Stimulated activated CD4-positive, alpha-beta T cell treated with anti-CD3 and anti-CD28 coated beads, Interleukin-12 subunit alpha, Interleukin-12 subunit beta, amount 100 ng/mL, for 4 hours (primary cell): Measurements from ENCODE around the gene RDH16.
A peak's percentile ranks its signal among the peaks of the same experiment; 100 is the strongest.
"Not testable (repeated sequence)": the region's sequence is repeated elsewhere in the genome, so short reads cannot be mapped to it uniquely, and the experiment has no call there.

Source experiments
- DNase-seq: peaks from one replicate; pipeline ENCODE4 v3.0.0-alpha.2; 2020

Gene RDH16

DNA sequence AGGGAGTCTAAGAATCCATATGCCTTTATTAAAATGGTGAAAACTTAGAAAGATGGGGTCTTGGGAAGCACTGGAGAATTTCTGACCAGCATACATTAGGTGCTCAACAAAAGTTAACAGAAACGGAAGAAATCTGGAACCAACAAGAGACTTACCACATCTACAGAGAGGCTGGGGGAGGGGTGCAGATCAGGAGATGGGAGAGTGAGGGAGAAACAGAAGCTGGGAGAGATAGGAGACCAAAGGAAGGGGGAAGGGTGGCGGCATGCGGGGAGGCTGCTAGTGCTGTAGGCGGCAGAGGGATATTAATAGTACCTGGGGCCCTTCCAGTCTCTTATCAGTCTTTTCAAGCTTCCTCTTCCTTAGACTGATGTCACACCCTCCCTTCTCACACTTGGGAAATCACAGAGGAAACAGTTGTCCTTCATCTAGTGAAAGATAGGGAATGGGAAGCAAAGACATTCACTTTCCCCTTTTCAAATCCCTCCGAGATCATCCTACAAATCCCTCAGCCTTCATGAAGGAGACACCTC lies 30.9 kb upstream of the RDH16 start:
- no peak for DNase-seq

DNA sequence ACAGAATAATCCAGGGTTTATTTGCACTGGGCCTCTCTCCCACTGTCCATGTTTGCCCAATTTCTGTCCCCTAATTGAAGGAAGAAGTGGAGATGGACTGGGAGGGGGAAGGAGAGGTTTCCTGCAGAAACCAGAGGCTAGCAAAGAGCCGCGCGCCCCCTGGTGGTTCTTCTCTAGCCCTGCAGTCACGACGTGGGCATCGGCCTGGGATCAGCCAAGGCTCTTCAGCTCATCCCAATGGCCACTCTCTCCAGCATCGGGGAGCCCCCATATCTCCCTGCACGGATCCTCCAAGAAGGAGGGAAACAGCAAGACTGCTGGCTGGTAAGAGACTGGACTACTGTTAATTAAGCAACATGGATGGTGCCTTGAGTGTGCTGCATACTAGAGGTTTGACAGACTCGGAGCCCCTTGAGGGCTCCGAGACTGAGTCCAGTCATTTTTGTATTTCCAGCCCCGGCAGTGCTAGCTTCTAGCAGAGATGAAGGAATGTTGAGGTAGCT lies 30.2 kb upstream of the RDH16 start:
- DNase-seq: peak; percentile 74

DNA sequence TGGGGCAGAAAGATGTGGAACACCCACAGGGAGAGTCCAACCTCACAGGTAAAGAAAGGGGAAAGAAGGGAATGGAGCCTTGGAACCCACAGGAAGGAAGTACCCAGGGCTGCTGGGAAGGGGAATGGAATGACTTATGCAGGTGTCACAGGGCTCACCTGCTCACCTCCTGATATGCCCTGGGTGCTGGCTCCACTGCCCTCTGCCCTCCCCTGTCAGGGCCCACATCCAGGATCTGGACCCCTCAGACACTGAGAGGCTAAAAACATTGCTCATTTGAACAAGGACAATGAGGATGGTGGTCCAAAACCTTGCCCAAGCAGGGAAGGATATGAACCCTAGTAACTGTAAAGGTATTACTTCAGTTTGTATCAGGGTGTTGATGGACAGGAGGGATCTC lies 29.6 kb upstream of the RDH16 start:
- DNase-seq: no peak

DNA sequence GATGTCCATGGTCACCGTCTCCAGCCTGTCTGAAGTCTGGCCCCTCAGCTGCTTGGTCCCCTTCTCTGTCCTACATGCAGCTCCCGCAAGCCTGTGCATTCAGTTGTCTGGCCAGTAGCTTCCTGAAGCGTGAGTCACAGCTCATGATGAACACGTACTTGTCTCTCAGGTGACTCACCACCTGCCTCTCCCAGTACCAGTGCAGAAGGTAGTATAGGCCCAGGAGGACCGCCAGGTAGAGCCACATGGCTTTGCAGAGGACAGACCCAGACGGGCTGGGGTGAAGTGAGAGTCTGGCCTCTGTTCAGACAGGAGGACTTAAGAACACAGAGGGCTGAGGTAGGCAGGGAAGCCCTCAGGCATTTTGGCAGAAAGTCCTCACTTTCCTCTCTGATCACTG lies 28.3 kb upstream of the RDH16 start:
- not testable (repeated sequence) for DNase-seq

DNA sequence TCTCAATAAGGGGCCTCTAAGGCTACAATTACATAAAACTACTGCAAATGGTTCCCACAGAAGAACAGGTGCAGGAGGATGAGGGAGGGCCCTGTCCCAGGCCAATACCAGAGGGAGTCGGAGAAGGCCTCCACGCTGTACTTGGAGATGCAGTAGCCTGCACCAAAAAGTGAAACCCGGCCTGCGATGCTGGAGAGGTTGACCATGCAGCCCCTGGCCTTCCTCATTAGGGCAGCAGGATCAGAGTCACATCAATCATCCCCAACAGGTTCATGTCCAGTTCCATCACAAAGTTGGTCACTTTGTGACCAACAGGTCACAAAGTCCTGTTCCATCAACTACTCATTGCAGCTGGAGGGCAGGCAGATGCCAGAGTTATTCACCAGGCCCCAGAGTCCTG lies 26.0 kb upstream of the RDH16 start:
- DNase-seq: no peak

DNA sequence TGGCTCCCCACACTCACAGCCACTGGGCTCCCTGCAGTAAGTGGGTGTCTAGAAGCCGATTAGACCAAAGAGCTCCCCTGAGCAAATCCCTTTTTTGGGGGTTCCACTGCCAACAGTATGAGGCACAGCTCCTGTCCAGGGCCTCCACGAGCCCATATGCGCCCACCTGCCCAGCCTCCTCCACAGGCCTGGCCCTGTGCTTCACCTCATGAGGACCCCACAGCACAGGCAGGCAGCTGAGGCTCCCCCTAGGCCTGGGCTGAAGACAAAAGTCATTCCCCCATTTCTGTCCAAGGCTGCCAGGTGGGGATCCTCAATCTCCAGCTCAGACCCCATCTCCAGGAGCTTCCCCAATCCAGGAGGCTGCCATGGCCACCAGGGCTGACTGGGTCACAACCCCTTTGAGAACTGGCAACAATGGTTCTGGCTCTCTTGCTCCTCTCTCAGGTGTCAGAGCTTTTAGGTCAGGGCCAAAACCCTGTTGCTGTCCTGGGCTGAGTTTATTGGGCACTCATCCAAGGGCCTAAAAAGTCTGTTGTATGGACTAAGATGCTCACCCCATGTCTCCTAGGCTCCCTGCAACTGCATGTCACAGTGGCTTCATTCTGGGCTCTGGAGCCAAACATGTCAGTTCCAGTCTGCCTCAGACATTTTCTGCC lies 25.3 kb upstream of the RDH16 start:
- DNase-seq: not testable (repeated sequence)

DNA sequence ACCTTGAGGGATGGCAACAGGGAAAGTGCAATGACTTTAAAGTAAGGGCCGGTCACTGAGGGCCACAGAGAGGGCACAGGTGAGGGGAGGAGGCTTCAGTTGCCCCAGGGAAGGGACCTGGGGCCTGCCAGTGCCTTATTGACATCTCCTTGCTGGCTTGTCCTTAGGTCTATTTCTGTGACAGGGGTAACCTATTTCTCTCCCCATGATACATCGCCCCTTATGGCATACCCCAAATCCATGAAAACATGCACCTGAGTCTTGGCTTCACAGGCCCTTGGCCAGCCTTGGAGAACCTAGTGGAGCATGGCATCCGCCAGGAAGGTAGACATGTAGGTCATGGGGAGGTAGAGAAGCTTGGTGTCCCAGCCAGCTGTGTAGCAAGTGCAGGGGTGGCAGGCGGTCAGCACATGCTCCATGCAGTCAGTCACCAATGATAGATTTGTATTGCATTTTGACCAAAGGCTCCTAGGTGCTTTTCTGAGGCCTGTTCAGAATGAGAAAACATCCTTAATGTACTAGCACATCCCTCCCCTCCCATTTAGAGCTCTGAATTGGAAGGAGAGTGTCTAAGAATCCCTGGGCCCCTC lies 23.6 kb upstream of the RDH16 start:
- DNase-seq: no peak

DNA sequence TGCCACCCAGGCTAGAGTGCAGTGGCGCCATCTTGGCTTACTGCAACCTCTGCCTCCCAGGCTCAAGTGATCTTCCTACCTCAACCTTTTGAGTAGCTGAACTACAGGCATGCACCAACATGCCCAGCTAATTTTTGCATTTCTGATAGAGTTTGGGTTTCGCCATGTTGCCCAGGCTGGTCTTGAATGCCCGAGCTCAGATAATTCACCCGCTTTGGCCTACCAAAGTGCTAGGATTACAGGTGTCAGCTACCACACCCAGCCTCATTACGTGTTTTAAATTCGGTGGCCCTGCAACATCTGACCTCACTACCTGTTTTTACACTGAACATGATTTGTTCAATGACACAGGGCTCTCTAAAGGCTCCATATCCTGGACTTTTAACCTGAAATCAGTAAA lies 22.9 kb upstream of the RDH16 start:
- no peak for DNase-seq

DNA sequence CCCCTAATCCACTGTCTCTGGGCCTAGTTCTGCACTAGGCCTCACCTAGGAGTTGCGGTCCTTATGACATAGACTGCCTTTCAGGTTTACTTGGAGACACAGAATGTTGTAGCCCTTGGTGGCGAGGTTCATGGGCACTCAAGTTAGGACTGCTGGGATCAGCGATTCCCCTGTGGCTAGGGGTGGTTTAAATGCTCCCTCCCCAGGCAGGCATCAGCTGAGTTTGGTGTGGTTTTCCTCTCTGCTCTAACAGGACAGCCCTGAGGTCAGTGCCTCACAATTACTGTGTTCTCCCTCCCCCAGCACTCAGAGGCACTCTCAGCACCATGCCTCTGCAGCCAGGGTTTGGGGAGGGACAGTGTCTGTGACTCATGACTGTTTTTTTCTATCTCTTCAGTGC lies 22.2 kb upstream of the RDH16 start:
- no peak for DNase-seq

DNA sequence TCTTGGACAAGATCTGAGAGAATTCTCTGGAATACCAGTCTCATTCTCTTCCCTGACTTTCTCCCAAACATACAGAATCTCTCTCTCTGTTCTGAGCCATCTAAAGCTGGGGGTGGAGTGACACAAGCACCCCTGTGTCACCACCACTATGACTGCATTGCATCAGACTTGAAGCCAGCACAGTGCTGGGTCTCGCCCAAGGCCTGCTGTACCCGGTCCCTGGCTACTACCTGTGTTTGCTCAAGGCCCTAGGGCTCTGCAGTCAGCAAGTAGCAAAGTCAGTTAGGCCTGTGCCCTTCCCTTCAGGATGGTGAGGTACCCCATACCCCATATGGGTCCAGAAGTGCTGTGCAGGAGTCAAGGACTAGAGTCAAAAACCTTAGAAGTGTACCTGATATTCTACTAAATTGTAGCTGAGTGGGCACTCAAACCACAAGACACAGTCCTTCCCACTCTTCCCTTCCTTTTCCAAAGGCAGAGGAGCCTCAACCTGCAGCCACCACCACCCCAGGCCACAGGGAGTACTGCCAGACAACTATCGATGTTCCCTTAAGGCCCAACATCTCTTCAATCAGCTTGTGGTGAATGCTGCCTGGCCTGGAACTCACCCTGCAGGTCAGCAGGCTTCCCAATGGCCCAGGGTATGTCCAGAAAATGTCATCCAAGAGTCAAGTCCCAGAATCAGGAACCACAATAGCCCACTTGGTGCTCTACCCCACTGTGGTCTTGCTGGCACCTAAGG lies 21.2 kb upstream of the RDH16 start:
- DNase-seq: no peak

DNA sequence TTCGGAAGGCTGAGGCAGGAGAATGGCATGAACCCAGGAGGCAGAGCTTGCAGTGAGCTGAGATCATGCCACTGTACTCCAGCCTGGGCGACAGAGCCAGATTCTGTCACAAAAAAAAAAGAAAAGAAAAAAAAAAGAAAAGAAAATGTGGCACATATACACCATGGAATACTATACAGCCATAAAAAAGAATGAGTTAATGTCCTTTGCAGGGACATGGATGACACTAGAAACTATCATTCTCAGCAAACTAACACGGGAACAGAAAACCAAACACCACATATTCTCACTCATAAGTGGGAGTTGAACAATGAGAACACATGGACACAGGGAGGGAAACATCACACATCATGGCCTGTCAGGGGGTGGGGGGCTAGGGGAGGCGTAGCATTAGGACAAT lies 20.0 kb upstream of the RDH16 start:
- not testable (repeated sequence) for DNase-seq

DNA sequence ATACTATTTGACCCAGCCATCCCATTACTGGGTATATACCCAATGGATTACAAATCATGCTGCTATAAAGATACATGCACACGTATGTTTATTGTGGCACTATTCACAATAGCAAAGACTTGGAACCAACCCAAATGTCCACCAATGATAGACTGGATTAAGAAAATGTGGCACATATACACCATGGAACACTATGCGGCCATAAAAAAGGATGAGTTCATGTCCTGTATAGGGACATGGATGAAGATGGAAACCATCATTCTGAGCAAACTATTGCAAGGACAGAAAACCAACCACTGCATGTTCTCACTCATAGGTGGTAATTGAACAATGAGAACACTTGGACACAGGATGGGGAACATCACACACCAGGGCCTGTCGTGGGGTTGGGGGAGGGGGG lies 16.8 kb upstream of the RDH16 start:
- not testable (repeated sequence) for DNase-seq

DNA sequence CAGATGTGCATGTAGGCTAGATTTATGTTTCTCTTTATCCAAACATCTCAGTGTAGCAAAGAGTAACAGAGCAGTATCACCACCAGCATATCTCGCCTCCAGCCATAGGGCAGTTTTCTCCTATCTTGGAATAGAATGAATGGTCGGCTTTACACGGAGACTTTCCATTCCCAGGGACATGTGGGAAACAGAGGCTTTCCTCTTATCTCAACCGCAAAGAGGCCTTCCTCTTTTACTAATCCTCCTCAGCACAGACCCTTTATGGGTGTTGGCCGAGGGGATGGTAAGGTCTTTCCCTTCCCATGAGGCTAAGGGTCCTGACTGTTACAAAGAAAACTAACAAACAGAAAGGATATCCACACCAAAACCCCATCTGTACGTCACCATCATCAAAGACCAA lies 11.5 kb upstream of the RDH16 start:
- not testable (repeated sequence) for DNase-seq

DNA sequence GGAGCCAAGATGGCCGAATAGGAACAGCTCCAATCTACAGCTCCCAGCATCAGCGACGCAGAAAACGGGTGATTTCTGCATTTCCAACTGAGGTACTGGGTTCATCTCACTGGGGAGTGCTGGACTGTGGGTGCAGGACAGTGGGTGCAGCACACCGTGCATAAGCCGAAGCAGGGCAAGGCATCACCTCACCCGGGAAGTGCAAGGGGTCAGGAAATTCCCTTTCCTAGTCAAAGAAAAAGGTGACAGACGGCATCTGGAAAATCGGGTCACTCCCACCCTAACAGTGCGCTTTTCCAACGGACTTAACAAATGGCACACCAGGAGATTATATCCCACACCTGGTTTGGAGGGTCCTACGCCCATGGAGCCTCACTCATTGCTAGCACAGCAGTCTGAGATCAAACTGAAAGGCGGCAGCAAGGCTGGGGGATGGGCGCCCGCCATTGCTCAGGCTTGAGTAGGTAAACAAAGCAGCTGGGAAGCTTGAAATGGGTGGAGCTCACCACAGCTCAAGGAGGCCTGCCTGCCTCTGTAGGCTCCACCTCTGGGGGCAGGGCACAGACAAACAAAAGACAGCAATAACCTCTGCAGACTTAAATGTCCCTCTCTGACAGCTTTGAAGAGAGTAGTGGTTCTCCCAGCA lies 8.7 kb upstream of the RDH16 start:
- DNase-seq: not testable (repeated sequence)

DNA sequence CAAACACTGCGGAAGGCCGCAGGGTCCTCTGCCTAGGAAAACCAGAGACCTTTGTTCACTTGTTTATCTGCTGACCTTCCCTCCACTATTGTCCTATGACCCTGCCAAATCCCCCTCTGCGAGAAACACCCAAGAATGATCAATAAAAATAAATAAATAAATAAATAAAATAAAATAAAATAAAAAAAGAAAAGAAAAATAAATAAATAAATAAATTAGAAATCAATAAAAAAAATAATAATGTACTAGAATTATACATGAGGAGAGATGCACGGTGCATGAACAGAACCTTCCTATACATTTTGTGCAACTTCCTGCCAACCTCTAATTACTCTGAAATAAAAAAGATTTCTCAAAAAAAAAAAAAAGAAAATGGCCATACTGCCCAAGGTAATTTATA lies 7.7 kb upstream of the RDH16 start:
- not testable (repeated sequence) for DNase-seq

DNA sequence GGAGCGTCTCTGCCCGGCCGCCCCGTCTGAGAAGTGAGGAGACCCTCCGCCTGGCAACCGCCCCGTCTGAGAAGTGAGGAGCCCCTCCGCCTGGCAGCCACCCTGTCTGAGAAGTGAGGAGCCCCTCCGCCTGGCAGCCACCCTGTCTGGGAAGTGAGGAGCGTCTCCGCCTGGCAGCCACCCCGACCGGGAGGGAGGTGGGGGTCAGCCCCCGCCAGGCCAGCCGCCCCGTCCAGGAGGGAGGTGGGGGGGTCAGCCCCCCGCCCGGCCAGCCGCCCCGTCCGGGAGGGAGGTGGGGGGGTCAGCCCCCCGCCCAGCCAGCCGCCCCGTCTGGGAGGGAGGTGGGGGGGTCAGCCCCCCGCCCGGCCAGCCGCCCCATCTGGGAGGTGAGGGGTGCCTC lies 6.1 kb upstream of the RDH16 start:
- DNase-seq: not testable (repeated sequence)

DNA sequence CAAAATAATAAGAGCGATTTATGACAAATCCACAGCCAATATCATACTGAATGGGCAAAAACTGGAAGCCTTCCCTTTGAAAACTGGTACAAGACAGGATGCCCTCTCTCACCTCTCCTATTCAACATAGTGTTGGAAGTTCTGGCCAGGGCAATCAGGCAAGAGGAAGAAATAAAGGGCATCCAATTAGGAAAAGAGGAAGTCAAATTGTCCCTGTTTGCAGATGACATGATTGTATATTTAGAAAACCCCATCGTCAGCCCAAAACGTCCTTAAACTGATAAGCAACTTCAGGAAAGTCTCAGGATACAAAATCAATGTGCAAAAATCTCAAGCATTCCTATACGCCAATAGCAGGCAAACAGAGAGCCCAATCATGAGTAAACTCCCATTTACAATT lies 4.8 kb upstream of the RDH16 start:
- not testable (repeated sequence) for DNase-seq

DNA sequence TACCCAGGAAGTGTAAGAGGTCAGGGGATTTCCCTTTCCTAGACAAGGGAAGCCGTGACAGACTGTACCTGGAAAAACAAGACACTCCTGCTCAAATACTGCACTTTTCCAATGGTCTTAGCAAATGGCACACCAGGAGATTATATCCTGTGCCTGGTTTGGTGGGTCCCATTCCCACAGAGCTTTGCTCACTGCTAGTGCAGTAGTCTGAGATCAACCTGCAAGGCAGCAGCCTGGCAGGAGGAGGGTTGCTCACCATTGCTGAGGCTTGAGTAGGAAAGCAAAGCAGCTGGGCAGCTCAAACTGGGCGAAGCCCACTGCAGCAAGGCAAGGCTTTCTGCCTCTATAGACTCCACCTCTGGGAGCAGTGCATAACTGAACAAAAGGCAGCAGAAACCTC lies 1.0 kb upstream of the RDH16 start:
- DNase-seq: no peak

DNA sequence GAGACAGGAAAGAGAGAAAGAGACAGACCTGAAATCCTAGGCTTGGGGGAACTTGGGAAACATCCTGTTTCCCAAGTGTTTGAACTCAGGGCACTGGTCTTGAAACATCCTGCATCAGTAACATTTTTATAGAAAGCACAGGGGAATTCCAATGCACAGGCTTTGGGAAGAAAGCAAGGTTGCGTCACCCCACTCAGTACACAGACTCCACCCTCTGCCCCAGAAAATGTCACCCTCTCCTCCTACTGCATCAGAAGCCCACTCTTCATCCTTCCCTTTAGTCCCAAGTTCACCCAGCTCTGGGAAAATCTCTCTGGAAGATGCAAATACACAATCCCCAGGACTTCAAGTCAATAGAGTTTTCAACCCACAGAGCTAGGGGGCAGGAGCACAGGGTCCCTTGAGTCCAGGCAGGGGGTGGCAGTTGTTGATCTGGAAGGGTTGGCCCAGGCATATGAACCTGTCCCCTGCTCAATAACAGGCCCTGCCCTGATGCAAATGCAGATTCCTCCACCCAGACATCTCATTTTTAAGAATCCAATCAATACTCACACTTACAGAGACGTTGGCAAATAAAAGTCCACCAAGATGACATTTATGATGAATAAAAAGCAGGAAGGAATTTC lies 1.7 kb downstream of the RDH16 start:
- no peak for DNase-seq

DNA sequence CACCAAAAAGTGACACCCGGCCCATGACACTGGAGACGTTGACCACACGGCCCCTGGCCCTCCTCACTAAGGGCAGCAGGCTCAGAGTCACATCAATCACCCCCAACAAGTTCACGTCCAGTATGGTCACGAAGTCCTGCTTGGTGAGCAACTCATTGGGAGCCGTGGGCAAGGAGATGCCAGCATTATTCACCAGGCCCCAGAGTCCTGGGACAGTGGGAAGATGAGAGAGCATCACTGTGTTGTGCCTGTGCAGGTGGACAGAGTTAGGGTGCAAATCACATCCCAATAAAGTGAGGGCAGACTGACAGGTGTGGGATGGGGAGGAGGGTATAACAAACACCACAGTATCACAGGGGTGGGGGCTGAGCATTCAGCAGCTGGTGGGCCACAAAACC lies 2.5 kb downstream of the RDH16 start:
- no peak for DNase-seq

DNA sequence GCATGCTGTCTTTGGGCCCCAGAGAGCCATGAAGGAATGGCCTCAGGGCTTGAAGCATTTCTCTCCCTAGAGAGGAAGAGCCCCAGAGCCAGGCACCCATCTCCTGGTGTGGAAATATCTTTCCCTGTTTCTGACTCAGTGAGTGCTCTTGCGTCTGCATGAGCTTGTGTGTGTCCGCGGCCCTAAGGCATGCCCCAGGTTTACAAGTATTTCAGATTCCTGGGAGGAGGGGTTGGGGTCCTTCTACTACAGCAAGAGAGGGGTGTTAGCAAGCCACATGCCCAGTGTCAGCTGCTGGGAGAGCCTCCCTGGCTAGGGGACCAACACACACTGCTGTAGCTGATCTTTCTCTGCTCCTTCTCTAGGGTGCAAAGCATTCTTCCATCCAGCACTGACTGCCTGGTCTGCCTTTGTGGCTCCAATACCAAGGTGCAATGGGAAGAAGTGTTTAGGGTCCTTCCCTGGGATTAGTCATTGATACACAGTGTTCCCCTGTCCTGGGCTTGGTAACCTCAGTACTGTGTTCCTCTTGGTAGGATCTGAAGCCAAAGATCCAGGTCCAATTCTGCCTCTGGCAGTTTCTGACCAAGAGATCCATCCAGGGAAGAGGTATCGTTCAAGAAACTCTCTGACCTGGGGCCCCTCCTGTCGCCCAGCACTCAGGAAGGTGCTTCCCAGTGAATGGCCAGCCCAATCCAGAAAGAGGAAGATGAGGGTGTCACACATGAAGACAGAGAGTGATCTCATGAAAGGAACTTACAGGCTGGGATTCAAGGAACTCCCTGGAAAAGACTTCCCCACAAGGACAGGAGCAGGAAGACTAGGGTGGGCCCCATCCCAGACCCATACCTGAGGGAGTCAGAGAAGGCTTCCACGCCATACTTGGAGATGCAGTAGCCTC lies 3.1 kb downstream of the RDH16 start:
- DNase-seq: no peak

DNA sequence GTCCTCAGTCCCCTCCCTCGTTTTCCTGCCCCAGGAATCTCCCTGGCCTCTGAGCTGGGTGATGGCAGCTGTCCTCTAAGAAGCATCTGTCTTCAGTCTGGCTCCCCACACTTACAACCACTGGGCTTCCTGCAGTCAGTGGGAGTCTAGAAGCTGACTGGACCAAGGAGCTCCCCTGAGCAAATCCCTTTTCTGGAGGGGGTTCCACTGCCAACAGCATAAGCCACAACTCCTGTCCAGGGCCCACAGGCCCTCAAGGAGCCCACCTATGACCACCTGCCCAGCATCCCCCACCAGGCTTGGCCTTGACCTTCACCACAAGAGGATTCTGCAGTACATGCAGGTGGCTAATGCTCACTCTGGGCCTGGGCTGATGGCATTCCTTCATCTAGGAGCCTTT lies 4.1 kb downstream of the RDH16 start:
- no peak for DNase-seq
